CD4-positive, alpha-beta T cell treated with Interleukin-15 for 4 hours (primary cell): ENCODE results near the gene XCL2.
"Not testable (repeated sequence)": the region's sequence is repeated elsewhere in the genome, so short reads cannot be mapped to it uniquely, and the experiment has no call there.

Experiments used
- DNase-seq: peaks from one replicate; pipeline ENCODE4 v3.0.0-alpha.2; 2020; ENCODE audit warnings: low spot score

The XCL2 gene, protein sequence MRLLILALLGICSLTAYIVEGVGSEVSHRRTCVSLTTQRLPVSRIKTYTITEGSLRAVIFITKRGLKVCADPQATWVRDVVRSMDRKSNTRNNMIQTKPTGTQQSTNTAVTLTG

DNA sequence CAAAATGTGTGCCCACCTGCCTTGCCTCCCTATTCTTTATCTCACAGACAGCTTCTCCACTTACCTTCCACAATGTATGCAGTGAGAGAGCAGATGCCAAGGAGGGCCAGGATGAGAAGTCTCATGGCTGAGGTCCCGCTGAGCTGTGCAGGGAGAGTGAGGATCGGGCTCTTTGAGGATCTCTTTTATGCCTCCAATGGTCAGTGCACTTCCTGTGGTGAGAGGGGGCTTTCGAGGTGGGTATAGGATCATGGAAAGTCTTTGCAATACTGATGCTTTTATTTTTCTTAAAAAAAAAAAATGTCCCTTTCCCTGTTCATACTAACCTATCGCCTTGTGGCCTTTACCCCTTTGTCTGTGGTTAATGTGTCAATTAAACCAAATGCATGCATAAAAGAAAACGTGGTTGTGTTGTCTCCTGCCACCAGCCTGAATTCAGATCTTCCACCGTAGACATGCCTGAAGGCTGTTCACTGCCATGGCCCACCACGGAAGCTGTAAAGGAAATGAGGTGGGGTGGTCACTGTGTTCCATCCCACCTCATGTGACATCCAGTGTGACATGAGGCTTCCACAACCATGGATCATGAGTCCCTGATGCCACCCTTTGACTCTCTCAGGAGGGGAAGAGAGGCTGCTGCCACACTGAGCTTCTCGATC lies at the start of gene XCL2:
XCL2 (minus strand) TSS at position 158 of the 659 bp plus-strand sequence; CDS start at position 125, 33 bp downstream.
- DNase-seq, result not testable (repeated sequence)

DNA sequence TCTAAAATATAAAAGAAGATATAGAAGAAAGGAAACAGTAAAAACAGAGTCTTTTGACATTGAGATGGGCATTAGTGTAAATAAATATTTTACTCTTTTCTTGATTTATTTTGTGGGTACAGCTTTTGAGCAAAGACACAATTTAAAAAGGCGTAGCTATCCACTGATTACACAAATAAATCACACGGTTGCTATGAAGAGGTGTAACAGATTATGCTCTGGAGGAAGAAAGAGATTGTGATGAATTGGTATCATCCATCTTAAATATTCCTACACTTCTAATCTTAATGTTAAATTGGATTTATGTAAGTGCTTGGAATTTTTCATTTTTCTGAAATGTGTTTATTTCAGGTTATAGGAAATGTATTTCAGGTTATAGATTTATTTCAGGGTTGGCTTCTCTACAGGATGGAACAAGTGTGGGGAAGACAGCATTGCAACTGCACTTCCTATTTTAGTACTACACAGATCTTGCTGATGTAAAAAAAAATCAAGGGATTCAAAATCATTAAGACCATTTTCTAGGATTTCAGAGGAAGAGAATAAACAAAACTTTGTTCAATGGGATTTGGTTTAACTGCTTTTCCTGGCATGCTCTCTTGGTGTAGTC lies 47.9 kb upstream of the XCL2 start:
- no peak for DNase-seq

DNA sequence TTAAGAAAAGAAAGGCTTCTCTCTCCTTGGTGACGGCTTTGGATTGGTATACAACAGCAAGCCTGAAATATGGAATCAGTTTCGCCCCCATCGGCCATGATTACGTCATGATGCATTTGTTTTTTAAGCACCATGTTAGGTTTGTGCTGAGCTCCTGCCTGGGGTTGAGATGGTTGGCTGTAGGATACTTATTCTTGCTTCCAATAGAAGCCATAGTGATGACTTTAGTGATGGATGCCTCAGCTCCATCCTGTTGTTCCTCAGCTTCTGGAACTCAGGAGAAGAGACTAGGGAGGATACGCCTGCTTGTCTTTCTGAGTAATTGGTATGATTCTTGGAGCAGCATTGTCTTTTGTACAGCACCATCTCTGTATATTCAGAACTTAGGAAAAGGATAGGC lies 47.3 kb upstream of the XCL2 start:
- no peak for DNase-seq

DNA sequence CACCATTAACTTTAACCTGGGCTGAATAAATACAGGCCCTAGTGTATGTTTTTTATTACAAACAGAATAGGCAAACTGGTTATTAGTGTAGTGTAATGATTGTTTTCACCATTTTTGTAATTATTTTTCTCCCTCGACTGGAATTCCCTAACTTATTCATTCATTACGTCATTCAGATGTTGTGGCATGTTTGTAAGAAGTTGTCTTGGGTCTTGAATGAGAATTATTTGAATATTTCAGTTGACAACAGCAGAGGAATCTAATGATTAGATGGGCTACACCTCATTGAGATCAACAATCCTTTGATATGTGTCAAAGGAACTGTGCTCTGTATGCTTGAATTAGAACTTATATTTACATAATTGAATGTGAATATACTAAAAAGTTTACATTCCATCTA lies 45.4 kb upstream of the XCL2 start:
- DNase-seq, result no peak

DNA sequence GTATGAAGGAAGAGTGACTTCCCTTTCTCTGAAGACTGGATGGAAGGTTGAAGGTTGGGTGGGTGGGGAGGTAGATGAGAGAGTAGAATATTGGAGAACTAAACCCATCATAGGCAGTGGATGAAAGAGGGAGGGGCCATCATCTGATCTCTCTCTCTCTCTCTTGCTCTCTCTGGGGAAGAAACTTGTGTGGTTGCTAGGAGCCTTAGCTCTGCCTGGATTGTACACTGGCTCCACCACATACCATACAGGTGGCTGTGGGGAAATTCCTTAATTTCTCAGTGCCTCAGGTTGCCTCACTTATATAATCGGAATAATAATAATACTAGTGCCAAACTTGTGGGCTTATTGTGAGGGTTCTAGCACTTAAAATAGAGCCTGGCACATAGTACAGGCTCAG lies 42.1 kb upstream of the XCL2 start:
- DNase-seq, result no peak

DNA sequence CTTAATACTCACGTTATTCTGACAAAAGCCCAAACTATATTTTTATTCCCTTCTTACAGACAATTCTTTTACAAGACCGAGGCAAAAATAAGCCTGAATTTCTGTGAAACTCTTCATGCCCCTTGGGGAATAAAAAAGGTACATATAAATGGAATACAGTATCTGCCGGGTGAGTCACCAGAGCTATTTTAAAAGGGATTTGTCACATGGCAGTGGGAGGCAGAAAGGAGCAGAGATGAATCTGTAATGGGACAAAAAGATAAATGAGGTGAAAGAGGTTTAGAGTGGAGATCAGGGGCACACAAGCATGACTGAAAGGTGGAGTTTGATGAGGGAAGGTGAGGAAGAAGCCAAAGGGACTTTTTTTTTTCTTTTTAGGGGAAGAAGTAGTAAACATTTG lies 41.4 kb upstream of the XCL2 start:
- no peak for DNase-seq

DNA sequence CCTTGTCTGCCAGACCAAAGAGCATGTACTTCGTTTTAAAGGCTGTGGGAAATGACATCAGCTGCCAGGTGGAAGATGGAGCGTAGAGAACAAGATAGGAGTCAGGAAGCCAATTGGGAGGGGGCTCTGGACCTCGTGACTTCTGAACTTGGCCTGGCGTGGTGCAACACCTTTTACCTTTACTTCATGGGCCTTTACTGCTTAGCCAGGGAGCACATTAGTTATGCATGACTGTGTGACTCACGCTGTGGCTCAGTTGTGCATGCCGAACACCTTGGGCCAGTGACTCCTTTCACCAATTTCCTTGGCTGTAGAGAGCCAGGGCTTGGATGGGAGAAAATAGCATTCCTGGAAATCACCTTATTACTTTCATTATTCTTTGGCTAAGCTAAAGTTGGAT lies 39.8 kb upstream of the XCL2 start:
- no peak for DNase-seq

DNA sequence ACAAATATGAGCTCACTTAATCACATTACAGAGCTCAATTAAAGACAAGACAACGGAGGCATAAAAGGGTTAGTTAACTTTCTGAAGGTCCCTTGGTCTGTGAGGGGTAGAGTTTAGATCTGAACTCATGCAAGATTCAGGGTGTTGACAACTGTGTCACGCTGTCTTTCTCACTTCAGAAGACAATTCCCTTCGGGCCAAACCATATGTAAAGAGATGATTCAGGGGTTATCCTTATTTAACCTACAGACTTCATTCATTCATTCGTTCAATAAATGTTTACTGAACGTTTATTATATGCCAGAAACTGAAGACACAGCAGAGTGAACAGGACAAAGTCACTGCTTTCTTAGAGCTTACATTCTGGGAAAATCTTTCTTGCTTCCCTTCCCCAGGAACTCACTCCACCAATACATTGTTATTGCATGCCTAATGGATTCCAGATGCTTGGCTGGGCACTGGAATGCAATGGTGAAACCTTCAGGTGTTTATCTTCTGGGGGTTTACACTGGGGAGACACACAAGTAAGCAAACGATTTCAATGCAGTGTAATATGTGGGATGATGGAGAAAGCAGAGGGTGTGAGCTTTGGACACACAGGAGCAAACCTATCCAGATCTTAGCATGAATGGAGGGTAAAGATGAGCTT lies 39.0 kb upstream of the XCL2 start:
- DNase-seq, result no peak

DNA sequence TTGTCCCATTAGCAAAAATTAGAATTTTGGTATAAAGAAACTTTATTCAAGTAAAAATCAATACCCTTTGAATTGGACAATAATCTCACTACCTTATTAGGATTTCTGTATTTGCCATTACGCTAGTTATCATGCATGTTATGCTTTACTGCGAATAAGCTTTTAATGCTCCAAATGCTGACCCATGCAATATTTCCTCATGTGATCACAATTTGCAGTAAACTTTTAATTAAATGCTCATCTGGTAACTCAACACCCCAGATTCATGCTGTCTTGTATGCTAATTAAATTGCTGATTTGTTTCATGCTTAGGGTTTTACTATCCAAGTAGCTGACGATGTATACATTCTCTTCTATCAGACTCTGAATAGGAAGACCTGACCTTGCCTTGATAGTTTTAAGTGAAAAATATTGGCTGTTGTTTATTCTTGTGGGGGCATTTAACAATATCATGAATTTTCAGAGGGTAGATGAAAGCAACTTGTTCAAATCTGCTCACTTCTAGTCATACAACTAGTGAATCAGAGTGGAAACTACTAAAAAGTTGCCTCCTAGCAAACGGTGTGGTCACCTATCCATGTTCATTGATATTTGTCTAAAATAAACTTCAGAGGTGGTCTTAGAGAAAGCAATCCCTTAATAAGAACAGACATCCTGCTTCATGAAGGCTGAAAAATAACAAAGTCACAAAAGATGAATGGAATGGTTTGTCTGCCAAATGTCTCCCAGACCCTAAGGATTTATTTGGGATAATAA lies 38.2 kb upstream of the XCL2 start:
- no peak for DNase-seq

DNA sequence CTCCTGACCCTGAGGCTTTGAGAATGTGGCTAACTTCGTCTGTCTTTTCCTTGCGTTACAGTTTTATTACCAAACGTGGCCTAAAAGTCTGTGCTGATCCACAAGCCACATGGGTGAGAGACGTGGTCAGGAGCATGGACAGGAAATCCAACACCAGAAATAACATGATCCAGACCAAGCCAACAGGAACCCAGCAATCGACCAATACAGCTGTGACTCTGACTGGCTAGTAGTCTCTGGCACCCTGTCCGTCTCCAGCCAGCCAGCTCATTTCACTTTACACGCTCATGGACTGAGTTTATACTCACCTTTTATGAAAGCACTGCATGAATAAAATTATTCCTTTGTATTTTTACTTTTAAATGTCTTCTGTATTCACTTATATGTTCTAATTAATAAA lies 37.2 kb upstream of the XCL2 start:
- DNase-seq, result not testable (repeated sequence)

DNA sequence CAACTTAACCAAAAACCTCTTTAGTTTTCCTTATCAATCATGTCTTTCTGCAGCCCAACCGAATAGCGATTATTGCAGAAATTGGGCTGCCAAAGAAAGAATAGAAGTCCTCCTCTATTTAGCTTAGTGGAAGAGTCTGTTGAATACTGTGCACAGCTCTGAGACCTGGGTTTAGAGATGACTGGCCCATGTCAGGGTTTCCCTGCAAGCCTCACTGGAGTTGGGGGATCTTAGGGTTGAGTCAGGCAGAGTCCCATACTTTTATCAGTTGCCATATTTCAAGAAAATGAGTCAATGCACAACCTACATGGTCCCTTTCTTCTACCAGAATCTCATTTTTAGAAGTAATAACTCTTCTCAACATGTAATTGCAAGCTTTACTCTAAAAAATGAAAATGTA lies 36.5 kb upstream of the XCL2 start:
- not testable (repeated sequence) for DNase-seq

DNA sequence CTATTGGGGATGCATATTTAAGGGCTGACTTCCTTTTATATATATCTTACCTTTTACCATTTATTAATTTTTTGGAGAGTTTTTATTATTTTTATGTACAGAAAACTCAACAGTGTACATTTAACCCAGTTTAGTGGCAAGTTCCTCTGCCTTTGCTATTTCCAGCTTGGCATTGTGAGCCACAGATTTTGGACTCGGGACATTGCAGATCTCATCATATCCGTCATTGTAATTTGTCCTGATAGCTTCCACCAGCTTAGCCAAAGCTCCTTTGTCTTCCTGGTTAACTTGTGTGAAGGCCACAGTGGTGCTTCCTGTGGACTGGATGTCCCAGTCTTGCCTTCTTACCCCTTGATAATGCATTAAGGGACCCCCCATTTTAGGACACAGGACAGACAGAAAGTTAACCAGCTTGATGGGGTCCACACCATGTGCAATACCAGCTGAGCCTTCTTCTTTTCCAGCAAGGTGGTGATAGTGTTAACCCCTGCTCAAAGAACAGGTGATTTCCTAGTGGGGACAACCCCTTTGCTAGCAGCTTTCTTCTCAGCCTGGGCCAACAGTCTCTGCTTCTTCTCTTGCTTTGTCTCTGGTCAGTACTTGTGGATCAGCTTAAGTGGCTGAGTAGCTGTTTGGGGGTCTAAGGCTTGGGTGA lies 34.9 kb upstream of the XCL2 start:
- DNase-seq, result not testable (repeated sequence)

DNA sequence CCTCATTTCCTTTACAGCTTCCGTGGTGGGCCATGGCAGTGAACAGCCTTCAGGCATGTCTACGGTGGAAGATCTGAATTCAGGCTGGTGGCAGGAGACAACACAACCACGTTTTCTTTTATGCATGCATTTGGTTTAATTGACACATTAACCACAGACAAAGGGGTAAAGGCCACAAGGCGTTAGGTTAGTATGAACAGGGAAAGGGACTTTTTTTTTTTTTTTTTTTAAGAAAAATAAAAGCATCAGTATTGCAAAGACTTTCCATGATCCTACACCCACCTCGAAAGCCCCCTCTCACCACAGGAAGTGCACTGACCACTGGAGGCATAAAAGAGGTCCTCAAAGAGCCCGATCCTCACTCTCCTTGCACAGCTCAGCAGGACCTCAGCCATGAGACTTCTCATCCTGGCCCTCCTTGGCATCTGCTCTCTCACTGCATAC lies 32.5 kb upstream of the XCL2 start, which contains the start of gene XCL1:
XCL1 (plus strand) TSS at position 361 of the 444 bp plus-strand sequence; CDS start at position 394, 33 bp downstream.
- DNase-seq, result not testable (repeated sequence)

DNA sequence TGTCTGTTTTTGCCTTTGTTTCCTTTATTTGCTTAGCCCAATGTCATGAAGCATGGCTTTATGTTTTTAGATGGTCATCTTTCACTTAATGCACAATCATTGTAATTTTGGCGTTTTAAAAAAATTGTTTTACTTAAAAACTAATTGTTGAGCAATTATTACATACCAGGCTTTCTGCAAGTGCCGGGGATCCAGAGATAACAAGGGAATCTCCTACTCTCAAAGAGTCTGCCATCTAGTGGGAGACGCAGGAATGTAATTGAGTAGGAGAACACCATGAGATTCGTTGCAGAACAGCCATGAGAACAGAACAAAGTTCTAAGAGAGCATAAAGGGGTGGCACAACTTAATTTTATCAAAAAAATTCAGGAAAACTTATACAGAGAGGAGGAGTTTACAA lies 30.4 kb upstream of the XCL2 start:
- DNase-seq, result peak; percentile 40

DNA sequence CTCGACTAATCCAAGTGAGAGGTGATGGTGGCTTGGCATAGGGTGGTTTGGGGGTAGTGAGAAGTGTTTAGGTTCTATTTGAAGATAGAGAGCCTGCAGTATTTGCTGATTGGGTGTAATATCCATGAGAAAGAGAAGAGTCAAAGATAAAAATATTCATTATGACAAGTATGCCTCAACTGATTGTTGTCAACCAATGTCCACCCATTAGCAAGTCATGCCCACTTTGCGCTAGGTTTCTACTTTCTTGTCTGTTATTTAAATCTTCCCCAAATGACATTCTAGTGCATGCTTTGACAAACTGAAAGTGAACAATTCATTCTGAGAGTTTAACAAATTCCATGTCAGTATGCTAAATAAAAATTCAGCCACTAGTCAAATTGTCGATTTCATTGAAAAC lies 28.8 kb upstream of the XCL2 start:
- no peak for DNase-seq

DNA sequence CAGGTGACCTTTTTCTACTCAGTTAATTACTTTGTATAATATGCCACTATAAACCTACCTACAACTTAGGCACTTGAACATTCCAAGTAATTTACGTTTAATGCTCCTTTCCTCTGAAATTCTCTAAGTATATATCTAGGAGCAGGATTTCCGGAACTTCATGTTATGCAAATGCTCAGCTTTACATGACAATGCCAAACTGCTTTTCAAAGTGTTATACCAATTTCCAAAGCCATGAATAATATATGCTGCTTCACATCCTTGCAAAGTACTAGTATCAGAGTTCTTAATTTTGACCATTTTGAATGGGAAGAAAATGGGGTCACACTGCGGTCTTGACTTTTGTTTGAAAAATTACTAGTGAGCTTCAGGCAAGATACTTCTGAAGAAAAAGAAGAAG lies 26.9 kb upstream of the XCL2 start:
- DNase-seq, result no peak

DNA sequence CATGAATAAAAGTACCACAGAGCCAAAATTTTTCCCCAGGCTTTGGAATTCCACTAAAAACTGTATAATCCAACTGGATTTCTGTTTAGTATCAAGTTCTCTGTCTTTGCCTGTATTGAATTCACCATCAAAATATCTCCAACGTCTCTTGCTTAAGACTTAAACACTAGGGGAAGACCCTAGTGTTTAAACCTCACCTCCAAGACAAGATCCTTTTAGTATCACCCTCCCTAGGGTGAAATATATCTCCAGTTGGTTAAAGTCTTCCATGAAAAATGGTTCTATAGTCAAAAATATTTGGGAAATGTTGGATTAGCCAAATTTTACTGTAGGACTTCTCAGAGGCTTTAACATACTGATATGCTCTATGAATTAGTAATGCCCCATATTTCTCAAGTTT lies 24.5 kb upstream of the XCL2 start:
- no peak for DNase-seq

DNA sequence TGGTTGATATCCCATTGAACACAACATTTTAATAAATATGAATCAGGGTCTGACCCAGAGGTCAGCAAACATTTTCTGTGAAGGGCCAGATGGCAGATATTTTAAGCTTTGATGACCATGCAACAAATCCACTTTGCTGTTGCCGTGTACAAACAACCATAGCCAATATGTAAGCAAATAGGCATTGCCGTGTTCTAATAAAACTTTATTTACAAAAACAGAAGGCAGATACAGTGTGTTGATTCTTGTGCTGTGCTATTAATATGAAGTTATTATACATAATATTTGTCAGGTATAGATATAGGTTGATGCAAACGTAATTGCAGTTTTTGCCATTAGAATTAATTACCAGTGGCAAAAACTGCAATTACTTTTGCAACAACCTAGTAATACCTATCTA lies 23.8 kb upstream of the XCL2 start:
- DNase-seq, result no peak

DNA sequence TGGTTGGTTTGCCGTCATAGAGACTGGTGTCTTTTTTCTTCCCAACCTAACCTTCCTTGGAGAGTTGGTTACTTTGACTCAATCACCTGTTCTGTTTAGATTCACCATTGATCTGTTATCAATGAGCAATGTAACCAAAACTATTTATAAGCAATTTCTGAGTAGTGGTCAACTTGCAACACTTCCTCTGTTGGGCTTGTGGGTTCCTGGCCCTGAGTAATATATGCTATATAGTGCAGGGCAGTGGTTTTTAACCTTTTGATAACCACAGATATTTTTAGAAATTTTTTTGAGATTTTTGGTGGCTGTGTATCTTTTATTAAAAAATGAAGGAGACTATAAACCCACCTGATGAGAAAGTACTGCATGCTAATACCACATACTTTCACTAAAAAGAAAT lies 23.2 kb upstream of the XCL2 start:
- DNase-seq, result no peak

DNA sequence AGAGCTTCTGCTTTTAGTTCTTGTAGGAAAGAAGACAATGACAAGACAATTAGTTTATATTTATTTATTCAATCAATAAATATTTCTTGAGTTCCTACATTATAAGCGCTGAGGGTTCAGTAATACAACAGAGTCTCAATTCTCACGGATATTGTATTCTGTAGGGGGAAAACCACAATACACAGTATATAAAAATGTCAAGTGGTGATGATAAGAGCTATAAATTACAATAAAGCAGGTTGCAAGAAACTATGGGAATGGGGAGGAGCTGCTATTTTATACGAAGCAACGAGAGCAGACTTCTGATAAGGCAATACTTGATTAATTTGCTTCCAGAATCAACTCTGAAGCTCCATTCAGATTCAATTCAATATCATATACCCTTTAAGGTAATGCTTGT lies 22.0 kb upstream of the XCL2 start:
- DNase-seq, result no peak

DNA sequence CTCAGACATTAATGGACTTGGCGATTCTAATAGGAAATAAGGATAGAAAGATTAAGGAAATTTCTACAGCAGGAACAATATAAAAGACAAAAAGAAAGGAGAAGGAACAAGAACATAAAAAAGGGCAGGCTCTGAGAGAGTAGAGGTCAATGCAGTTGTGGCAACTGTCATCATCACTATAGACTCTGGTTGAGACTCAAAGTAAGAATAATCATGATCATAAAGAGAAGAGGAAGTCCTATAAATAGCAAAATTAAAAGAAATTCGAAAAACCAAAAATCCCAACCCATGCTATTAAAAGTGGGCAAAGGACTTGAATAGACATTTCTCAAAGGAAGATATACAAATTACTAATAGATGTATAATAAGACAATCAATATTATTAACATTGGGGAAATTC lies 18.2 kb upstream of the XCL2 start:
- DNase-seq, result no peak

DNA sequence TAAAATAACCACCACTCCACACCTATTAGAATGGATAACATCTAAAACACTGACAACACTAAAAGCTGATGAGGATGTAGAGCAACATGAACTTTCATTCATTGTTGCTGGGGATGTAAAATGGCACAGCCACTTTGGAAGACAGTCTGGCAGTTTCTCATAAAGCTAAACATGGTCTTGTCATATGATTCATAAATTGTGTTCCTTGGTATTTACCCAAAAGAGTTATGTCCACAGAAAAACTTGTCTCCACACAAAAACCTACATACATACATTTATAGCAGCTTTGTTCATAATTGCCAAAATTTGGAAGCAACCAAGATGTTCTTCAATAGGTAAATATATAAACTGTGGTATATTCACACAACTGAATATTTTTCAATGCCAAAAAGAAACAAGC lies 16.6 kb upstream of the XCL2 start:
- DNase-seq, result no peak
